Measurements from ENCODE around the gene CNR2.

DNA sequence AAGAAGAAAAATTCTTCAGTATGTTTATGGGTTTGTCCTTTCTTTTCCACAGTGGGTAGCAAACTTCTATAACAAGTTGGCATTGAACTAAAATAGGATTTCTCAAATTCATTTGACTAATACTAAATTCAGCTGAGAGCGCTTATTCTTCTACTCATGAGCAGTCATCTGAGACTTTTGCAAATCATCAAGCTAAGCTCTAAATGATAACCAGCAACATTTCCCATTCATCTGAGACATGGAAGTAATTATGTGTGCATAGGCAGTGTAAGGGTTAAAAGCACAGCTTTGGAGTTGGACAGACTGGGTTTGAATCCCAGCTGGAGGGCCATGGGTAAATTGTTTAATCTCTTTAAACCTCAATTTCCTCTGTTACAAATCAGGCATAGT is 18.3 kb upstream of the CNR2 start:
- TF ChIP-seq POLR2A (IDR thresholded peaks at IDR 0.05), result no peak
- TF ChIP-seq, protein P1, sequence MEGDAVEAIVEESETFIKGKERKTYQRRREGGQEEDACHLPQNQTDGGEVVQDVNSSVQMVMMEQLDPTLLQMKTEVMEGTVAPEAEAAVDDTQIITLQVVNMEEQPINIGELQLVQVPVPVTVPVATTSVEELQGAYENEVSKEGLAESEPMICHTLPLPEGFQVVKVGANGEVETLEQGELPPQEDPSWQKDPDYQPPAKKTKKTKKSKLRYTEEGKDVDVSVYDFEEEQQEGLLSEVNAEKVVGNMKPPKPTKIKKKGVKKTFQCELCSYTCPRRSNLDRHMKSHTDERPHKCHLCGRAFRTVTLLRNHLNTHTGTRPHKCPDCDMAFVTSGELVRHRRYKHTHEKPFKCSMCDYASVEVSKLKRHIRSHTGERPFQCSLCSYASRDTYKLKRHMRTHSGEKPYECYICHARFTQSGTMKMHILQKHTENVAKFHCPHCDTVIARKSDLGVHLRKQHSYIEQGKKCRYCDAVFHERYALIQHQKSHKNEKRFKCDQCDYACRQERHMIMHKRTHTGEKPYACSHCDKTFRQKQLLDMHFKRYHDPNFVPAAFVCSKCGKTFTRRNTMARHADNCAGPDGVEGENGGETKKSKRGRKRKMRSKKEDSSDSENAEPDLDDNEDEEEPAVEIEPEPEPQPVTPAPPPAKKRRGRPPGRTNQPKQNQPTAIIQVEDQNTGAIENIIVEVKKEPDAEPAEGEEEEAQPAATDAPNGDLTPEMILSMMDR (IDR thresholded peaks at IDR 0.05), result no peak

Data from body of pancreas (tissue), 4 donors.